ENCODE data around the gene ZNF592.

The ZNF592 gene

DNA sequence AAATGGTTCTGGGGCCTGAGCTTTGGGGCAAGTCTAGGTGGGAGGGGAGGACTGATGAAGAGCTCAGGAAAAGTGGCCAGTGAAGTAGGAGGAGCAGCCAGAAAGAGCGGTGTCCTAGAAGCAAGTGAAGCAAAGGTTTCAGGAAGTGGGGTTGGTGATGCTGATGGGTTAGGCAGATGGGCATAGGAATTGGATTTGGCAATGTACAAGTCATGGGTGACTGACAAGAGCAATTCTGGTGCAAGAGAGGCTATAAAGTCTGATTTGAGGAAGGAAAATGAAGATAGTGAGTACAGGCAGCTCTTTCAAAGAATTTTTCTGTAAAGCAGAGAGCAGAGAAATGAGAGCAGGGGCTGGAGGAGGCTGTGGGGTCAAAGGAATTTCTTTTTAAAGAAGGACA lies 88.5 kb downstream of the ZNF592 start:
- DNase-seq (ENCODE audit: extremely low spot score): no peak
- ChIA-PET CTCF (interaction anchor here (0.6 to 1.4 kb wide), 3 partner anchors 15 to 146 kb away, joined by 3 to 4 read pairs (median 3); no protein-coding TSS in a partner anchor), POLR2A (no interaction called here)
- TF ChIP-seq SP1 (IDR thresholded peaks at IDR 0.05) (no peak), ZNF384 (IDR thresholded peaks at IDR 0.05) (no peak), SUZ12 (IDR thresholded peaks at IDR 0.05) (no peak), FOXA1 (IDR thresholded peaks at IDR 0.05) (no peak)

DNA sequence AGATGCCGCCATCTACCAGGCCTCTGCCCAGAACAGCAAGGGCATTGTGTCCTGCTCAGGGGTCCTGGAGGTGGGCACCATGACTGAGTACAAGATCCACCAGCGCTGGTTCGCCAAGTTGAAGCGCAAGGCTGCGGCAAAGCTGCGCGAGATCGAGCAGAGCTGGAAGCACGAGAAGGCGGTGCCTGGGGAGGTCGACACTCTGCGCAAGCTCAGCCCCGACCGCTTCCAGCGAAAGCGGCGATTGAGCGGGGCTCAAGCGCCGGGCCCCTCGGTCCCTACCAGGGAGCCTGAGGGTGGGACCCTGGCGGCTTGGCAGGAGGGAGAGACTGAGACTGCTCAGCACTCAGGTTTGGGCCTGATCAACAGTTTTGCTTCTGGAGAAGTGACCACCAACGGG lies 91.3 kb downstream of the ZNF592 start:
- no peak for TF ChIP-seq FOXK2 (IDR thresholded peaks at IDR 0.05)
- TF ChIP-seq CTBP1 (IDR thresholded peaks at IDR 0.05; ENCODE audit: borderline replicate concordance): no peak
- TF ChIP-seq ELF4 (IDR thresholded peaks at IDR 0.05): no peak
- no peak for TF ChIP-seq L3MBTL2 (conservative IDR thresholded peaks at IDR 0.05)
- CTCF ChIA-PET: interaction anchor here (0.6 kb wide), 1 partner anchor 240 kb away, joined by 3 read pairs; no protein-coding TSS in a partner anchor
- POLR2A ChIA-PET: no interaction called here
- DNase-seq (ENCODE audit: extremely low spot score): no peak

DNA sequence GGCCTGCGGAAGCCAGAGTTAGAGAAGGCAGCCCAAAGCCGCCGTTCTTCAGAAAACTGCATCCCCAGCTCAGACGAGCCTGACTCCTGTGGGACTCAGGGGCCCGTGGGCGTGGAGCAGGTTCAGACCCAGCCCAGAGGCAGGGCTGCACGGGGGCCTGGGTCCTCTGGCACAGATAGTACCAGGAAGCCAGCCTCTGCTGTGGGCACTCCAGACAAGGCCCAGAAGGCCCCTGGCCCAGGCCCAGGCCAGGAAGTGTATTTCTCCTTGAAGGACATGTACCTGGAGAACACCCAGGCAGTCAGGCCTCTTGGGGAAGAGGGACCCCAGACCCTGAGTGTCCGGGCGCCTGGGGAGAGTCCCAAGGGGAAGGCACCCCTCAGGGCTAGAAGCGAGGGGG lies 91.9 kb downstream of the ZNF592 start:
- no peak for DNase-seq (ENCODE audit: extremely low spot score)
- POLR2A ChIA-PET: no interaction called here
- CTCF ChIA-PET: interaction anchor here (0.6 kb wide), 1 partner anchor 241 kb away, joined by 3 read pairs; no protein-coding TSS in a partner anchor
- TF ChIP-seq SUZ12 (IDR thresholded peaks at IDR 0.05): no peak
- TF ChIP-seq TARDBP (IDR thresholded peaks at IDR 0.05): no peak
- no peak for TF ChIP-seq ELF4 (IDR thresholded peaks at IDR 0.05)
- no peak for TF ChIP-seq ZNF384 (IDR thresholded peaks at IDR 0.05)
- no peak for TF ChIP-seq CTBP1 (IDR thresholded peaks at IDR 0.05; ENCODE audit: borderline replicate concordance)
- no peak for TF ChIP-seq FOXA1 (IDR thresholded peaks at IDR 0.05)
- no peak for TF ChIP-seq ARNT (IDR thresholded peaks at IDR 0.05)
- no peak for TF ChIP-seq SP1 (IDR thresholded peaks at IDR 0.05)
- TF ChIP-seq LEF1 (IDR thresholded peaks at IDR 0.05; ENCODE audit: borderline replicate concordance): no peak
- no peak for TF ChIP-seq BHLHE40 (IDR thresholded peaks at IDR 0.05; ENCODE audit: borderline replicate concordance)
- no peak for TF ChIP-seq NFRKB (IDR thresholded peaks at IDR 0.05)
- TF ChIP-seq L3MBTL2 (conservative IDR thresholded peaks at IDR 0.05): no peak
- TF ChIP-seq, protein P1, sequence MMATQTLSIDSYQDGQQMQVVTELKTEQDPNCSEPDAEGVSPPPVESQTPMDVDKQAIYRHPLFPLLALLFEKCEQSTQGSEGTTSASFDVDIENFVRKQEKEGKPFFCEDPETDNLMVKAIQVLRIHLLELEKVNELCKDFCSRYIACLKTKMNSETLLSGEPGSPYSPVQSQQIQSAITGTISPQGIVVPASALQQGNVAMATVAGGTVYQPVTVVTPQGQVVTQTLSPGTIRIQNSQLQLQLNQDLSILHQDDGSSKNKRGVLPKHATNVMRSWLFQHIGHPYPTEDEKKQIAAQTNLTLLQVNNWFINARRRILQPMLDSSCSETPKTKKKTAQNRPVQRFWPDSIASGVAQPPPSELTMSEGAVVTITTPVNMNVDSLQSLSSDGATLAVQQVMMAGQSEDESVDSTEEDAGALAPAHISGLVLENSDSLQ (IDR thresholded peaks at IDR 0.05): no peak
- no peak for TF ChIP-seq HDGF (IDR thresholded peaks at IDR 0.05; ENCODE audit: borderline replicate concordance)
- TF ChIP-seq FOXK2 (IDR thresholded peaks at IDR 0.05): no peak
- TF ChIP-seq FOXM1 (IDR thresholded peaks at IDR 0.05; ENCODE audit: borderline replicate concordance): no peak

DNA sequence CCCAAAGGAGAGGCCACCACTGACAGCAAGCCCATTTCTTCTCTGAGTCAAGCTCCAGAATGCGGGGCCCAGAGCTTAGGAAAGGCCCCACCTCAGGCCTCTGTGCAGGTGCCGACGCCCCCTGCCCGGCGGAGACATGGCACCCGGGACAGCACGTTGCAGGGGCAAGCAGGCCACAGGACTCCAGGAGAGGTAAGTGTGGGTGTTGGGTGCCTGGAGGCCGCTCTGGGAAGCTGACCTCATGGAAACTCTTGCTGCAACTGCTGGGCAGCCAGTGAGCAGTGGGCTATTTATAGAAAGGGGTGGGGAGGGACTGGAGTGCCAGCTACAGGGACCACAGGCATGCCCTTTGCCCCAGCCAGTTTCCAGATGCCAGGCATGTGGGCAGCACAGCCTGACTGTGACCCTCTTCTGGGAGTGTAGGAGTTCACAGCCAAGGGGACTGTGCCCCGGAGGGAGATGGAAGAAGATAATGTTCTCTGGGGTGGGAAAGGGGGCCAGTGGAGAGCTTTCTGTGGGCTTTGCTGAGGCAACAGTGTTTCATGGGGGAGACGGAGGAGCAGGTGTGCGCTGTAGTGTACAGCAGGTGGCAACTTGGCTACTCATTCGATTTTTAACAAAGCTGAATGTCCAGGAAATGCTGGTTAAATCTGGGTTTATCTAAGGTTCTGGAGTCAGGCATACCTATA lies 92.5 kb downstream of the ZNF592 start:
- ChIA-PET POLR2A (no interaction called here), CTCF (interaction anchor here (0.7 kb wide), 1 partner anchor 8 kb away, joined by 3 read pairs; no protein-coding TSS in a partner anchor)
- DNase-seq (ENCODE audit: extremely low spot score): no peak

DNA sequence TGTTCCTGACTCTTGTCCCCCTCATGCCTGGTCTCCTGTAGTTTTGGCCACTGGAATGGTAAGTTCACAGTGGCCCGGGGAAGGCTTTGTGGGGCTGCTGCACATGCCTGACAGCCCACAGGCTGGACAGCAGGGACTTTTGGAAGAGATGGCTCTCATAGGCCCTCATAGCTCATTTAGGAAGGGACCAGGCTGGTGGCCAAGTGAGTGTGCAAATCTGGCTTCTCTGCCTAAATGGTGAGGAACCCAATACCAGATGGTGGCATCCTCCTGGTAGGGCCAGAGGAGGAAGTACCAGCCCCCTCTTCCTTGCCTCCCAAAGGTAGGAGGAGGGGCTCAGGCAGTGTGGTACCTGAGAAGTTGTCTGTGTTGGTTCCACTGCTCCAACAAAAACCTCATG lies 94.4 kb downstream of the ZNF592 start:
- DNase-seq (ENCODE audit: extremely low spot score): no peak
- TF ChIP-seq ELF4 (IDR thresholded peaks at IDR 0.05): no peak
- no peak for TF ChIP-seq BHLHE40 (IDR thresholded peaks at IDR 0.05; ENCODE audit: borderline replicate concordance)
- TF ChIP-seq FOXA1 (IDR thresholded peaks at IDR 0.05): no peak
- no peak for TF ChIP-seq ARNT (IDR thresholded peaks at IDR 0.05)
- no peak for TF ChIP-seq LEF1 (IDR thresholded peaks at IDR 0.05; ENCODE audit: borderline replicate concordance)
- no peak for TF ChIP-seq ZNF384 (IDR thresholded peaks at IDR 0.05)
- no peak for TF ChIP-seq FOXM1 (IDR thresholded peaks at IDR 0.05; ENCODE audit: borderline replicate concordance)
- no peak for TF ChIP-seq TARDBP (IDR thresholded peaks at IDR 0.05)
- TF ChIP-seq L3MBTL2 (conservative IDR thresholded peaks at IDR 0.05): no peak
- no peak for TF ChIP-seq SP1 (IDR thresholded peaks at IDR 0.05)
- POLR2A ChIA-PET: interaction anchor here (1.6 kb wide), 1 partner anchor 15 kb away, joined by 3 read pairs; no protein-coding TSS in a partner anchor
- CTCF ChIA-PET: interaction anchor here (0.6 kb wide), 1 partner anchor 249 kb away, joined by 3 read pairs; no protein-coding TSS in a partner anchor

More for the DNA sequence above, 92.5 kb downstream of the ZNF592 start:
- no peak for TF ChIP-seq L3MBTL2 (conservative IDR thresholded peaks at IDR 0.05)
- TF ChIP-seq LEF1 (IDR thresholded peaks at IDR 0.05; ENCODE audit: borderline replicate concordance): no peak
- TF ChIP-seq FOXM1 (IDR thresholded peaks at IDR 0.05; ENCODE audit: borderline replicate concordance): no peak
- TF ChIP-seq ARNT (IDR thresholded peaks at IDR 0.05): no peak
- TF ChIP-seq CTBP1 (IDR thresholded peaks at IDR 0.05; ENCODE audit: borderline replicate concordance): no peak
- no peak for TF ChIP-seq ELF4 (IDR thresholded peaks at IDR 0.05)
- no peak for TF ChIP-seq FOXA1 (IDR thresholded peaks at IDR 0.05)
- no peak for TF ChIP-seq HDGF (IDR thresholded peaks at IDR 0.05; ENCODE audit: borderline replicate concordance)
- no peak for TF ChIP-seq BHLHE40 (IDR thresholded peaks at IDR 0.05; ENCODE audit: borderline replicate concordance)
- no peak for TF ChIP-seq FOXK2 (IDR thresholded peaks at IDR 0.05)
- TF ChIP-seq, protein P1 (IDR thresholded peaks at IDR 0.05): no peak
- no peak for TF ChIP-seq TARDBP (IDR thresholded peaks at IDR 0.05)

DNA sequence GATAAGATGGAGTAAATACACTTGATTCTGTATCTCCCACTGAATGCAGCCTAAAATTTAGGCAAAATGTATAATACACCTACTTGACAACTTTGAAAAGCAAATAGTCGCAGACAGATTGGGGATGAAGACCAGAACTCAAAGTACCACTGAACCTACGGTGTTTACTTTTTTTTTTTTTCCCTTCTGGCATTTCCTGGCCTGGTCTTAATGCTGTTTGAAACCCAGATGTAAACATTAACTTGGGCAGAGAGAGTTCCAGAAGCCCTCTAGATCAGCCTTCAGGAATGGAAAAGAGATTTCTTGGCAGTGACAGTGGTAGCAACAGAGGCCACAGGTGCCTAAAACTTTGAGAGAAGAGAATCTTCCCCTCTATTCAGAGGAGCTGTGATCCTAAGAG lies 96.6 kb downstream of the ZNF592 start:
- ChIA-PET CTCF (interaction anchor here (0.6 to 1.8 kb wide), 3 partner anchors 46 to 83 kb away, joined by 3 to 9 read pairs (median 3); no protein-coding TSS in a partner anchor), POLR2A (interaction anchor here (0.7 kb wide), 1 partner anchor 129 kb away, joined by 5 read pairs; the partner anchor contains the start of gene SEC11A)
- TF ChIP-seq ARNT (IDR thresholded peaks at IDR 0.05) (no peak), FOXM1 (IDR thresholded peaks at IDR 0.05; ENCODE audit: borderline replicate concordance) (no peak), SP1 (IDR thresholded peaks at IDR 0.05) (no peak), NFRKB (IDR thresholded peaks at IDR 0.05) (no peak), ZNF384 (IDR thresholded peaks at IDR 0.05) (no peak), HDGF (IDR thresholded peaks at IDR 0.05; ENCODE audit: borderline replicate concordance) (no peak), TARDBP (IDR thresholded peaks at IDR 0.05) (no peak), ELF4 (IDR thresholded peaks at IDR 0.05) (no peak)
- TF ChIP-seq, protein P1 (IDR thresholded peaks at IDR 0.05): no peak
- DNase-seq (ENCODE audit: extremely low spot score): no peak
